ENCODE measurements around the gene MIER2.

- TF ChIP-seq CTCF (IDR thresholded peaks at IDR 0.05) (no peak), POLR2AphosphoS5 (IDR thresholded peaks at IDR 0.05) (no peak), EP300 (IDR thresholded peaks at IDR 0.05) (no peak), POLR2A (IDR thresholded peaks at IDR 0.05; ENCODE audit: low read depth) (no peak)
Measured at GRCh38 chr19:325173-325936, 19.2 kb downstream of the MIER2 start.
